ENCODE measurements around the gene RSPH3. TPM values are rescaled to one million over a fixed set of nuclear protein-coding genes. Genes with fewer than 3 reads are reported as not detected.

Gene RSPH3
- total RNA-seq, 1 experiment from 2014 or later = 16.6 TPM

DNA sequence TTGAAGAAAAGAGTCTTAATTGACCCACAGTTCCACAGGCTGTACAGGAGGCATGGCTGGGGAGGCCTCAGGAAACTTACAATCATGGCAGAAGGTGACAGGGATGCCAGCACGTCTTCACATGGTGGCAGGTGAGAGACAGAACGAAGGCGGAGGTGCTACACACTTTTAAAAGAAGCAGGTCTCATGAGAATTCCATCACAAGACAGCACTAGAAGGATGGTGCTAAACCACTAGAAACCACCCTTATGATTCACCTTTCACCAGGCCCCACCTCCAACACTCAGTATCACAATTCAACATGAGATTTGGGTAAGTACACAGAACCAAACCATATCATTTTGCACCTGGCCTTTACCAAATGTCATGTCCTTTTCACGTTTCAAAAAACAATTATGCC, 23.9 kb upstream of the RSPH3 start:
- ChIA-PET POLR2A (ENCODE audit: unreplicated experiment) (no interaction called here), CTCF (no interaction called here)
- no peaks in the 10 kb centered on the region for H4K20me1 ChIP-seq (ENCODE audit: insufficient read depth)
- H3K4me3 ChIP-seq = no peak overlapping the region
- no peaks in the 10 kb centered on the region for H3K4me1 ChIP-seq (replicated peaks; ENCODE audit: insufficient read depth)
- peaks cover 15% of the 10 kb centered on the region; the same call in 1 of the 2 replicates for H3K9me3 ChIP-seq (ENCODE audit: insufficient read depth, low read depth)
- intact Hi-C loops (cut with micrococcal nuclease; ENCODE audit: unreplicated experiment) = no loop called here
- H3K27ac ChIP-seq = no peak overlapping the region
- H3K27me3 ChIP-seq (ENCODE audit: insufficient read depth, low read depth) = no peaks in the 10 kb centered on the region
- no peak overlapping the region for H2AFZ ChIP-seq
- H3F3A ChIP-seq (ENCODE audit: insufficient read depth, low read depth) = no peaks in the 10 kb centered on the region
- DNase-seq = no peak
- BruUV-seq (replicated peaks) = no TSS peak
- H3K4me2 ChIP-seq = no peak overlapping the region
- no peak for TF ChIP-seq EZH2 (IDR thresholded peaks at IDR 0.05; ENCODE audit: low read depth)
- TF ChIP-seq, protein P1, sequence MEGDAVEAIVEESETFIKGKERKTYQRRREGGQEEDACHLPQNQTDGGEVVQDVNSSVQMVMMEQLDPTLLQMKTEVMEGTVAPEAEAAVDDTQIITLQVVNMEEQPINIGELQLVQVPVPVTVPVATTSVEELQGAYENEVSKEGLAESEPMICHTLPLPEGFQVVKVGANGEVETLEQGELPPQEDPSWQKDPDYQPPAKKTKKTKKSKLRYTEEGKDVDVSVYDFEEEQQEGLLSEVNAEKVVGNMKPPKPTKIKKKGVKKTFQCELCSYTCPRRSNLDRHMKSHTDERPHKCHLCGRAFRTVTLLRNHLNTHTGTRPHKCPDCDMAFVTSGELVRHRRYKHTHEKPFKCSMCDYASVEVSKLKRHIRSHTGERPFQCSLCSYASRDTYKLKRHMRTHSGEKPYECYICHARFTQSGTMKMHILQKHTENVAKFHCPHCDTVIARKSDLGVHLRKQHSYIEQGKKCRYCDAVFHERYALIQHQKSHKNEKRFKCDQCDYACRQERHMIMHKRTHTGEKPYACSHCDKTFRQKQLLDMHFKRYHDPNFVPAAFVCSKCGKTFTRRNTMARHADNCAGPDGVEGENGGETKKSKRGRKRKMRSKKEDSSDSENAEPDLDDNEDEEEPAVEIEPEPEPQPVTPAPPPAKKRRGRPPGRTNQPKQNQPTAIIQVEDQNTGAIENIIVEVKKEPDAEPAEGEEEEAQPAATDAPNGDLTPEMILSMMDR (conservative IDR thresholded peaks at IDR 0.05) = no peak
- H3K9me2 ChIP-seq (ENCODE audit: insufficient read depth) = no peaks in the 10 kb centered on the region
- H3K36me3 ChIP-seq (ENCODE audit: low read depth) = no peaks in the 10 kb centered on the region
- H3K79me2 ChIP-seq (ENCODE audit: low read depth) = no peaks in the 10 kb centered on the region

DNA sequence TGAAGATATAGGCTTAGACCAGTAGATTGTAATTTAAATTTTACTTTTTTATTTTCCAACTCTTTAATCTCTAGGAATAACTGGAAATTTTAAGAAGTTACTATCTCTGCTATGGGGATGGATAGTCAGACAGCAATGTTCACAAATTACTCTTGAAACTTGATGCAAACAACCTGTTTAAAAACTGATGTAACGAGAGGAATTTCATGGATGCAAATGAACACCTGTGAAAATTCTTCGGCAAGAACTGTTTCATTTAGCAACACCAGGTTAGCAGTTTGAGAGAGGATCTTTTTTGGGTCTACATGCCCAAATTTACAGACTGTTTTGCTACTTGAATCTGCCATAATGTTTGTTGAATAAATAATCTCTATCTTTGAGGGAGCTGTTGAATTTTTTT, 20.0 kb upstream of the RSPH3 start:
- H3K36me3 ChIP-seq (ENCODE audit: low read depth) = no peaks in the 10 kb centered on the region
- H3K4me2 ChIP-seq = no peak overlapping the region
- POLR2A ChIA-PET (ENCODE audit: unreplicated experiment) = no interaction called here
- TF ChIP-seq EZH2 (IDR thresholded peaks at IDR 0.05; ENCODE audit: low read depth) = no peak
- TF ChIP-seq, protein P1 (conservative IDR thresholded peaks at IDR 0.05) = no peak
- no peaks in the 10 kb centered on the region for H3K27me3 ChIP-seq (ENCODE audit: insufficient read depth, low read depth)
- H3K9me2 ChIP-seq (ENCODE audit: insufficient read depth) = no peaks in the 10 kb centered on the region
- H3K9me3 ChIP-seq (ENCODE audit: insufficient read depth, low read depth) = peaks cover 11% of the 10 kb centered on the region; the same call in 1 of the 2 replicates
- no peak overlapping the region for H2AFZ ChIP-seq
- intact Hi-C loops (cut with micrococcal nuclease; ENCODE audit: unreplicated experiment) = no loop called here
- H3K4me3 ChIP-seq = no peak overlapping the region
- H3F3A ChIP-seq (ENCODE audit: insufficient read depth, low read depth) = no peaks in the 10 kb centered on the region
- DNase-seq = no peak
- H4K20me1 ChIP-seq (ENCODE audit: insufficient read depth) = no peaks in the 10 kb centered on the region
- no peaks in the 10 kb centered on the region for H3K79me2 ChIP-seq (ENCODE audit: low read depth)
- no peak overlapping the region for H3K27ac ChIP-seq
- no peaks in the 10 kb centered on the region for H3K4me1 ChIP-seq (replicated peaks; ENCODE audit: insufficient read depth)
- no TSS peak for BruUV-seq (replicated peaks)
- CTCF ChIA-PET = no interaction called here

DNA sequence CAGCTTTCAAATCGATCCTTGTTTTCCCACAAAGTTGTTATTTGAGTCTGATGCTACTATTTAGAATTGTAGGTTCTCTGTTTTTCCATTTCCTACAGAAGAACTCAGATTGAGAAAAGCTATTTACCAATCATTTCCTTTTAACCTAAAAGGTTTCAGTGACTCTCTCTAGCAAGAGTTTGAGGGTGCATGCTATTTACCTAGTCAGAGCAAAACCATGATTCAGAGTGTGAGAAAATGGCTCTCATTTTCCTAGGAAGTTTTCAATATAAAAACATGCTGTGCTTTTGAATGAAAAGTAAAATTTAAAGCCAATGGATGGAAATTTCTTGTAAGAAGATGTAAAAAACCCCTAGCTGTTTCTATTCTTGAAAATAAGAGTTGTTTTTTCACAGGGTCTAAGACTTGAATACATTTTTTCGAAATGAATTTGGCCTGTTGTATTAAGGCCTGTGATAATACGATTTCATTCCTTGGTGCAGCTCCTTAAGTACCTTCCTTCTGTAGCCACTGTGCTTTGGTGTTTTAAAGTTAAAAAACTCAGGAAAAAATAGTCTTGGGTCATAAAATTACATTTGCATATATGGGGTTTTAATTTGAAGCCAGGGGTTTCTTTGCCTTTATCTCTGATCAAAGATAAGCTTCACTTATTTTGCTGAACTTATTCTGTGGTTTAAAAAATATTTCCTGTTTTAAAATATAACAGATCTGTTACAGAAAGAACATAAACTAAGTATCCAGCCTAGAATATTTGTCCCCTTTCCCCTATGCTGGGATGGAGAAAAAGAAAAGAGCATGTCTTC, 18.0 kb upstream of the RSPH3 start:
- BruUV-seq (replicated peaks) = no TSS peak

More for the DNA sequence above, 18.0 kb upstream of the RSPH3 start:
- H3F3A ChIP-seq (ENCODE audit: insufficient read depth, low read depth) = no peaks in the 10 kb centered on the region
- no peak overlapping the region for H3K4me3 ChIP-seq
- H3K27ac ChIP-seq = no peak overlapping the region
- H3K27me3 ChIP-seq (ENCODE audit: insufficient read depth, low read depth) = no peaks in the 10 kb centered on the region
- no peaks in the 10 kb centered on the region for H3K4me1 ChIP-seq (replicated peaks; ENCODE audit: insufficient read depth)
- no peaks in the 10 kb centered on the region for H3K79me2 ChIP-seq (ENCODE audit: low read depth)
- intact Hi-C loops (cut with micrococcal nuclease; ENCODE audit: unreplicated experiment) = no loop called here
- no peaks in the 10 kb centered on the region for H3K9me2 ChIP-seq (ENCODE audit: insufficient read depth)
- H2AFZ ChIP-seq = no peak overlapping the region
- ChIA-PET POLR2A (ENCODE audit: unreplicated experiment) (no interaction called here), CTCF (interaction anchor here (1.2 kb wide), 1 partner anchor 25 kb away, joined by 3 read pairs; no protein-coding TSS in a partner anchor)
- TF ChIP-seq EZH2 (IDR thresholded peaks at IDR 0.05; ENCODE audit: low read depth) = no peak
- H4K20me1 ChIP-seq (ENCODE audit: insufficient read depth) = no peaks in the 10 kb centered on the region
- no peak for DNase-seq
- H3K4me2 ChIP-seq = no peak overlapping the region
- no peaks in the 10 kb centered on the region for H3K9me3 ChIP-seq (ENCODE audit: insufficient read depth, low read depth)
- H3K36me3 ChIP-seq (ENCODE audit: low read depth) = no peaks in the 10 kb centered on the region

All from PC-9 (cell line).